ENCODE results near the gene MSN.

The MSN gene

DNA sequence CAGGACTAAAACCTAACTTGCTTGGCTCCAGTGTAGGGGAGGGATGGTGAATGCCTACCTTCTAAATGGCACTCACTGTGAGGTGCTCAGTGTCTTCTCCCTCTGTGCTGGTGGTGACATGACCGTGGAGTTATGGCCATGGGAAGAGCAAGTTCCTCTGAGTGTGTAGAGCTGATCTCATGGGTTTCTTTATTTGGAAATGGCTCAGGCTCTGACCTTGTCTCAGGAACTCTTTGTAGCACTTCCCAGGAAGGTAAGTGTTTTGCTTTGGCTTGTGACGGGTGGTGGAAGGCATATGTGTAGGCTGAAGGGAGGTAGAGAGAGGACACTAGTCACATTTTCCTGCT lies 6.4 kb downstream of the MSN start:
- DNase-seq (ENCODE audit: low read depth) = no peak

GRCh38 chrX:65674204-65674893 lies 6.9 kb downstream of the MSN start:
- no peak for DNase-seq (ENCODE audit: low read depth)

- no peak for DNase-seq (ENCODE audit: low read depth)
These were observed 10.6 kb downstream of the MSN start for GRCh38 chrX:65677954-65678469.

DNA sequence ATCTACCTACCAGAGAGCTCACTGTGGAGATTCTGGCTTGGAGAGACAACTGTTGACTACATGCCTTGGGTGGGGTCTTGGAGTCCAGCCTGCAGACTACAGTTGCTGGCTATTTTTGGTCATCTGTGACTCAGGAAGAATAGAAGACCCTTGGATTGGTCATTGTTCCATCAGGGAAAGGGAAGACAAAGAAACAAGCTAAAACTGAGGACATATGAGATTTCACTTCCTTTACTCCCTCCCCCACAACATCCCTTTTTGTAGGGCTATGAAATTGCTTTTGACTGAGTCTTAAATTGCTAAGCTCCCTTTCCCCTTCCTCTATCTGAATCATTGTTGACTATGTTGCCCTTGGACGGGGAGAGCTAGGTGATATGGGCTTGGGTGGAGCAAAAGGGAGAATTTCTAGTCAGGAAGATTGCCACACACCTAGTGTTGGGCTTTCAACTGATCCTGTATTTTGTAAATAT lies 11.7 kb downstream of the MSN start:
- DNase-seq (ENCODE audit: low read depth) = no peak

DNA sequence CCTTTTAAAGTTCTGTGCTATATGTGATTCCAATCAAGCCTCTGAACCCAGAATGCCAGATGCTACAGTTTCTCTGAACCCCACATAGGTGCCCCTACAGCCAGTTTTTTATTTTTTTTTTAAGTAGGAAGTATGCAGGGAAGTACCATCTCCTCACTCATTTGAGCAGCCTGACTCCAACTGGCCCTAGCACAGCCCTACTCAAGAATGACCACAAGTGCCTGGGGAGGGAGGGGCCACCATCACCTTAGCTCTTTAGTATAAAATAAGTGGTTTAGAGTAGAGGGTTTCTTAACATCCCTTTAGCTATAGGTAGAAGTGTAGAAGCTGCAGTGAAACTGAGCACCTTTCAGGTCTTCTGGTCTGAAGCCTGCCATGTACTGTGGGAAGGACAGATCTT lies 14.4 kb downstream of the MSN start:
- no peak for DNase-seq (ENCODE audit: low read depth)

DNA sequence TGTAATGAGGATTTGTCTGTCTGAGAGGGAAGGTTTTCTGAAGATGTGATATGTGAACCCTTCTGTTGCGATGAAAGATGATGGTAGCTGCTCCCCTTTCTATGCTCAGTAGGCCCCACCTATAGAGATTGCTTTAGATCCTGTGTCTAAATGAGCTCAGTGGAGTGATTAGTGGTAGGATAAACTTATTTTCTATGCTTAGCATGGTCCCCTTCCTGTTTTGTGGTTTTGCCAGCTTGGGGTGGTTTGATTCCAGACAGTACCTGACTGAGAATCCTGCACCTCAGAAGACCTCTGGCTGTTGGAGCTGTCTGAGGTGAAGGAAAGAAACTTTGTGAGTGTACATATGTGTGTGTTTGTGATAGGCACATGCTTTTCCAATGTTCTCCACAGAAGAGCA lies 17.7 kb downstream of the MSN start:
- DNase-seq (ENCODE audit: low read depth) = no peak

- no peak for DNase-seq (ENCODE audit: low read depth)
These were observed 18.8 kb downstream of the MSN start for GRCh38 chrX:65686236-65686635.

GRCh38 chrX:65687367-65687766 lies 19.9 kb downstream of the MSN start:
- DNase-seq (ENCODE audit: low read depth) = no peak

- DNase-seq (ENCODE audit: low read depth) = no peak
These were observed 21.0 kb downstream of the MSN start for GRCh38 chrX:65688403-65688871.

DNA sequence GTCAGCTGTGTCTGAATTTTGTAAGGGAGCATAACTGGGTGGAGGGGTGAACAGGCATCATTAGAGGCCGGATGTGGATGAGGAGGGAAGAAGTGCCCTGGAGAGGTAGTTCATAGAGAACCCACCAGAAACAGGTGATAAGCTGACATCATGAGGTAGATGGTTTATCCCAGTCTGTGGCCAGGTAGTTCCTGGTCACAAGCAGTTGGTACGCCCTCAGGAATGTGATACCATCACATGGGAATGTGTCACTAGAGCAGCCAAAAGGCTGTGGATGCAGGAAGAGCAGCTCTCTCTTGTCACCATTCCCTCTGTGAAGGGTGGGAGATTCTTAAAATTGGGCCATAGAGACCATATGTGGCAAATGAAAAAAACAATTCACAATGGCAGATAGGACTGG lies 21.9 kb downstream of the MSN start:
- DNase-seq (ENCODE audit: low read depth) = no peak

GRCh38 chrX:65690057-65690855 lies 22.8 kb downstream of the MSN start:
- no peak for DNase-seq (ENCODE audit: low read depth)

- no peak for DNase-seq (ENCODE audit: low read depth)
These were observed 28.5 kb downstream of the MSN start for GRCh38 chrX:65695849-65696449.

- no peak for DNase-seq (ENCODE audit: low read depth)
These were observed 29.2 kb downstream of the MSN start for GRCh38 chrX:65696613-65697012.

GRCh38 chrX:65697211-65697641 lies 29.8 kb downstream of the MSN start:
- DNase-seq (ENCODE audit: low read depth) = no peak

DNA sequence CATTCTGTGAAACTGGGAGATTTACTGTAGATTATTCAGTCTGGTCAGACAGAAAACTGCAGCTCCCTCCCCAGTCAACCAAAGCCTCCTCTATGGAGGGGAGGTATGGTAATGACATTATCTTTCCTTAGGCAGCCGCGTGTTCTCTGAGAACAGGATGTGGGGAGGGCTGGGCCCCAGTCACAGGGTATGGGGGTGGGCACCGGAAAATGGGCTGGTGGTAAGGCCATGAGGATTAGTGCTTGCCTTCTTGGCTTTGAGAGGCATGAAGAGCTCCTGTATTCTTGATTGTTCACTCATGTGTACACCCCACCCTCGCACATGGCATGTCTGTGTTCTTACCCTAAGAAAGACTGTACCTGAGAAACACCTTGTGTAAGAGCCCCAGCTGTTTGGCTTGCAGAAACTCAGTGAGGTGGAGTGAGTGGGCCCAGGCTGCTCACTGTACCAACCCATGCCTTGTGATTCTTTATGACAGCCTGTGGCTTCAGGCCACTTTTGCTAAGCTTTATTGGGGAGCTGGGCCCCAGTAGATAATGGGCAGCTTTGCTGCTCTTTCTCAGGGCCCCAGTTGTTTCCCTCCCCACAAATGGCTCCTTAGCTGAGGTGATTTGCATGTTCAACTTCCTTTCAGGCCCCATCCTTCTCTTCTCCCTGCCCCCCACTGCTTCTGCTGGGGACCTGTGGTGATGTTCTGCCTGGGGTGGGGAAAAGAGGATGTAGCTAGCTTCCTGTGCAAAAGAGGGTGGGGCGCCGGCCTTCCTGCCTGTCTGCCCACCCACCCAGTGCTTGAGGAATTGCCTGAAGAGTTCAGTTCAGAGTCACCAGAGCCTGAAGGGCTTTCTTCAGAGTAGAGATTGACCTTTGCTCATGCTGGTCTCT lies 30.7 kb downstream of the MSN start:
- peak; percentile 65 for DNase-seq (ENCODE audit: low read depth)

GRCh38 chrX:65702956-65703355 lies 35.5 kb downstream of the MSN start:
- no peak for DNase-seq (ENCODE audit: low read depth)

- DNase-seq (ENCODE audit: low read depth) = no peak
These were observed 38.0 kb downstream of the MSN start for GRCh38 chrX:65705439-65705838.

GRCh38 chrX:65706041-65706828 lies 38.8 kb downstream of the MSN start:
- DNase-seq (ENCODE audit: low read depth) = peak; percentile 41

GRCh38 chrX:65707151-65707550 lies 39.7 kb downstream of the MSN start:
- no peak for DNase-seq (ENCODE audit: low read depth)

- no peak for DNase-seq (ENCODE audit: low read depth)
These were observed 44.8 kb downstream of the MSN start for GRCh38 chrX:65712005-65712806.

Data from stimulated activated CD8-positive, alpha-beta memory T cell treated with anti-CD3 and anti-CD28 coated beads, Interleukin-12 subunit alpha, Interleukin-12 subunit beta, amount 100 ng/mL, for 4 hours (primary cell).